Uterus (tissue), 4 donors: ENCODE results near the gene SLC36A4. TPM values are rescaled to one million over a fixed set of nuclear protein-coding genes. Genes with fewer than 3 reads are reported as not detected.
"Not testable (repeated sequence)": the region's sequence is repeated elsewhere in the genome, so short reads cannot be mapped to it uniquely, and the experiment has no call there.

Experiments
- DNase-seq, 2 donors: peaks; one replicate each; pipeline ENCODE4 v3.0.0-alpha.2; 2019 to 2020
- H3K27ac ChIP-seq, 2 donors: fragments of 200-600 bp; sonication (generic); 1 replicate in 1 of 2; 2 replicates in 1 of 2; pipeline ENCODE4 v1.5.1; 2016 to 2018
- H3K27me3 ChIP-seq, 2 donors: fragments of 200-600 bp; sonication (generic); one replicate each; pipeline ENCODE4 v1.5.1; 2018 to 2019; ENCODE audit warnings: control low read depth in 1 of 2
- H3K36me3 ChIP-seq, 2 donors: fragments of 200-600 bp; sonication (generic); one replicate each; pipeline ENCODE4 v1.5.1; 2019; ENCODE audit warnings: control low read depth in 1 of 2
- H3K4me1 ChIP-seq, 2 donors: fragments of 200-600 bp; sonication (generic); one replicate each; pipeline ENCODE4 v1.5.1; 2018 to 2019; ENCODE audit warnings: control low read depth in 1 of 2
- H3K4me3 ChIP-seq, 2 donors: fragments of 200-600 bp; sonication (generic); 1 replicate in 1 of 2; 2 replicates in 1 of 2; pipeline ENCODE4 v1.5.1; 2018 to 2019; ENCODE audit warnings: mild to moderate bottlenecking in 1 of 2
- H3K9me3 ChIP-seq, 2 donors: fragments of 200-600 bp; sonication (generic); one replicate each; pipeline ENCODE4 v1.5.1; 2019; ENCODE audit warnings: control low read depth in 1 of 2
- POLR2A ChIP-seq, 2 donors: fragments of 450-650 bp; IDR thresholded peaks; one replicate each; pipeline ENCODE4 v1.6.1; 2016; ENCODE audit warnings: antibody characterized with exemption in 2 of 2, mild to moderate bottlenecking in 1 of 2, moderate library complexity in 1 of 2
- intact Hi-C: fragments of 100-400 bp; cut with DNase I; formaldehyde crosslinking; loops from one replicate; pipeline ENCODE4 v1.15.1; 2023; ENCODE audit warnings: low total_unique reads
- total RNA-seq, 4 donors: library from RNA; depleted of rRNA in 3 of 4; stranded (reverse); fragments of >200 nt in 3 of 4; gene quantifications; one replicate each; pipeline versions ENCODE4 v1.1.0 to v1.2.4, GENCODE V29; 2014 to 2023
- TF ChIP-seq, protein P1 (sequence below), 4 experiments: fragments of 200-600 bp in 2 of 4; fragments of 450-650 bp in 2 of 4; sonication (generic) in 2 of 4; IDR thresholded peaks; one replicate each; pipeline ENCODE4 v1.5.1; 2016 to 2019; ENCODE audit warnings: antibody characterized with exemption in 4 of 4, mild to moderate bottlenecking in 2 of 4, moderate library complexity in 1 of 4
- donor health status: DM: yes; HTN: yes; CAD: no.

SLC36A4 gene
- 10 to 100 TPM; 24.5 to 49.4 (median 29.4) TPM for total RNA-seq

DNA sequence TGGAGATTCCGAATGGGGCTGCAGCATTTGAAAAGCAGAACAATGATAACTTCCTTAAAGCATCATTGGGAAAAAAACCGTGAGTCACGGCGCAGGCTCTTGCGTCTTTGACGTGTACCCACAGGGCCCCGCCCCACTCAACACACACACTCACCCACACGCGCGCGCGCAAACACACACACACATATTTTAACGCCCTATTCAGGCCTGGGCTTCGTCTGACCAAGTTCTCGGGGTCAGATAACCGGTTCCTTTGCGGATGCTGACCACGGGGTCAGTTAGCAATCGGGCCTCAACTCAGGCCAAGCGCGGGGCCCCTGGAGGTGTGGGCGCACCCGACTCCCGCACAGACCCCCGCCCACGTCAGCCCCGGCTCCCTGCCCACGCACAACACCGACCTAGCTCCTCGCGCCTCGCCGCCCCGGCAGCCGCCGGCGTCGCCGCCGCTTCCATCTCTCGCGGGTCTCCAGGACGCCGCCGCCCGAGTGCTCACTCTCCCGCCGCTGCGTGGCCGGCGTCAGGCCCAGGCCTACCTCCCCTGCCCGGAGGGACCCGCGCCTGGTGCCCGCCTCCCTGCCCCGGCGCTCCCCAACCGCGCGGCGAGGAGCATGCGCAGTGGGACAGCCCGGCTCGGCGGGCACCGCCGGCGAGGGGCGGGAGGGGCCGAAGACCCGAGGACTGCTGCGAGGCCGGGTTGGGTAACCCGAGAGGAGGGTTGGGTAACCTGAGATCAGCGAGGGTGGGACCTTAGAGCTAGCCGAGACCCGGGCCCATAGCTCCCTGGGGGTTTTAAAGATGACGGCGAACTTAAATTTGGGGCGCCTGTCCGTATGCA lies at the start of gene SLC36A4:
Gene SLC36A4, minus strand, starts transcription at position 612 of the 835 bp plus-strand sequence. Its CDS starts 159 bp downstream, at position 453.
- H3K27ac ChIP-seq: peak within 1 kb of the TSS; percentile 94 to 98
- TF ChIP-seq POLR2A (IDR thresholded peaks at IDR 0.05): peak; percentile 52 to 84
- TF ChIP-seq, protein P1, sequence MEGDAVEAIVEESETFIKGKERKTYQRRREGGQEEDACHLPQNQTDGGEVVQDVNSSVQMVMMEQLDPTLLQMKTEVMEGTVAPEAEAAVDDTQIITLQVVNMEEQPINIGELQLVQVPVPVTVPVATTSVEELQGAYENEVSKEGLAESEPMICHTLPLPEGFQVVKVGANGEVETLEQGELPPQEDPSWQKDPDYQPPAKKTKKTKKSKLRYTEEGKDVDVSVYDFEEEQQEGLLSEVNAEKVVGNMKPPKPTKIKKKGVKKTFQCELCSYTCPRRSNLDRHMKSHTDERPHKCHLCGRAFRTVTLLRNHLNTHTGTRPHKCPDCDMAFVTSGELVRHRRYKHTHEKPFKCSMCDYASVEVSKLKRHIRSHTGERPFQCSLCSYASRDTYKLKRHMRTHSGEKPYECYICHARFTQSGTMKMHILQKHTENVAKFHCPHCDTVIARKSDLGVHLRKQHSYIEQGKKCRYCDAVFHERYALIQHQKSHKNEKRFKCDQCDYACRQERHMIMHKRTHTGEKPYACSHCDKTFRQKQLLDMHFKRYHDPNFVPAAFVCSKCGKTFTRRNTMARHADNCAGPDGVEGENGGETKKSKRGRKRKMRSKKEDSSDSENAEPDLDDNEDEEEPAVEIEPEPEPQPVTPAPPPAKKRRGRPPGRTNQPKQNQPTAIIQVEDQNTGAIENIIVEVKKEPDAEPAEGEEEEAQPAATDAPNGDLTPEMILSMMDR (IDR thresholded peaks at IDR 0.05): no peak
- no peaks in the 10 kb centered on the region for H3K36me3 ChIP-seq
- intact Hi-C loops: no loop called here
- DNase-seq: peak; percentile 87 to 94
- H3K27me3 ChIP-seq: no peaks in the 10 kb centered on the region
- H3K4me1 ChIP-seq: no peaks in the 10 kb centered on the region
- H3K9me3 ChIP-seq: no peaks in the 10 kb centered on the region
- H3K4me3 ChIP-seq: peak within 1 kb of the TSS; percentile 44 to 94

DNA sequence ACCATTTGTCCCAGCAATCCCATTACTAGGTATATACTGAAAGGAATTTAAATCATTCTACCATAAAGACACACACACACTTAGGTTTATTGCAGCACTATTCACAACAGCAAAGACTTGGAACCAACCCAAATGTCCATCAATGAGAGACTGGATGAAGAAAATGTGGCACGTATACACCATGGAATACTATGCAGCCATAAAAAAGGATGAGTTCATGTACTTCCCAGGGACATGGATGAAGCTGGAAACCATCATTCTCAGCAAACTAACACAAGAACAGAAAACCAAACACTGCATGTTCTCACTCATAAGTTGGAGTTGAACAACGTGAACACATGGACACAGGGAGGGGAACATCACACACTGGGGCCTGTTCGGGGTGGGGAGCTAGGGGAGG lies 49.0 kb upstream of the SLC36A4 start:
- H3K9me3 ChIP-seq, H3K27ac ChIP-seq, H3K36me3 ChIP-seq, DNase-seq, intact Hi-C loops, H3K4me1 ChIP-seq, H3K27me3 ChIP-seq, H3K4me3 ChIP-seq: not testable (repeated sequence)

DNA sequence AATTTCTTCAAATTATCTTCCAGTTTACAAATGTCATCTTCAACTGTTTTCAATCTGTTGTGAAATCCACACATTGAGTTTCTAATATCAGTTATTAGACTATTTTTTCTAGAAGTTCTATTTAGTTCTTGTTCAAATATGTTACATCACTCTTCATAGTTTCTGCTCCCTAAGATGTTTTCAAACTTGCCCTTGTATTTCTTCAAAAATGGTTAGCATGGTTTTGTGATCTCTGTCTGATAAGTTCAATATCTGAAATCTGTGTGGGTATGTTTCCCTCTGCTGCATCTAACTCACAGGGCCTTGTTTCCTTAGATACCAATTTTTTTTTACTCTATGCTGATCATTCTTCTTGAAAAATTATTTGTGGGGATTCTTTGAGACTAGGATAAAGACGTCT lies 46.2 kb upstream of the SLC36A4 start:
- H3K36me3 ChIP-seq: no peaks in the 10 kb centered on the region
- no peak for TF ChIP-seq POLR2A (IDR thresholded peaks at IDR 0.05)
- TF ChIP-seq, protein P1 (IDR thresholded peaks at IDR 0.05): no peak
- no peaks in the 10 kb centered on the region for H3K9me3 ChIP-seq
- no peaks in the 10 kb centered on the region for H3K27me3 ChIP-seq
- intact Hi-C loops: no loop called here
- no peak overlapping the region for H3K27ac ChIP-seq
- H3K4me3 ChIP-seq: no peak overlapping the region
- no peaks in the 10 kb centered on the region for H3K4me1 ChIP-seq
- DNase-seq: no peak

DNA sequence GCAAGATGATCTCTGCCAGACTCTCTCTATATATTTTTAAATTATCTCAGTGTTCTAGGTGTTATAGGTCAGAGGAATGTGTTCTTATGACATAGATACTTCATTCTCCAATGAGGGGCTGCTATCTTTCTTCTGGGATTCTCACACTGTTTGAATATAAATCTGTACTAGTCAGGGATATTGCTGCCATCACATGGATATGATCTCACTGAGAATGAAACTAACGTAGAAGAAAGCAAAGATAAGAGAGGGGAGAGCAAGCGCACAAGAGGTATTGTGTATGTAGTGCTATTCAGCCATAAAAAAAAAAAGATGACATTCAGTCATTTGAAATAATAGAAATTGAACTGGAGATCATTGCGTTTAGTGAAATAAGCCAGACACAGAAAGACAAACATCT lies 42.2 kb upstream of the SLC36A4 start:
- H3K36me3 ChIP-seq: no peaks in the 10 kb centered on the region
- H3K9me3 ChIP-seq: no peaks in the 10 kb centered on the region
- no peak overlapping the region for H3K27ac ChIP-seq
- TF ChIP-seq, protein P1 (IDR thresholded peaks at IDR 0.05): no peak
- TF ChIP-seq POLR2A (IDR thresholded peaks at IDR 0.05): no peak
- H3K4me1 ChIP-seq: no peaks in the 10 kb centered on the region
- no peak overlapping the region for H3K4me3 ChIP-seq
- DNase-seq: no peak
- no peaks in the 10 kb centered on the region for H3K27me3 ChIP-seq
- intact Hi-C loops: loop anchor here (10.0 kb wide), 1 partner anchor 415 kb away; no protein-coding TSS in a partner anchor

DNA sequence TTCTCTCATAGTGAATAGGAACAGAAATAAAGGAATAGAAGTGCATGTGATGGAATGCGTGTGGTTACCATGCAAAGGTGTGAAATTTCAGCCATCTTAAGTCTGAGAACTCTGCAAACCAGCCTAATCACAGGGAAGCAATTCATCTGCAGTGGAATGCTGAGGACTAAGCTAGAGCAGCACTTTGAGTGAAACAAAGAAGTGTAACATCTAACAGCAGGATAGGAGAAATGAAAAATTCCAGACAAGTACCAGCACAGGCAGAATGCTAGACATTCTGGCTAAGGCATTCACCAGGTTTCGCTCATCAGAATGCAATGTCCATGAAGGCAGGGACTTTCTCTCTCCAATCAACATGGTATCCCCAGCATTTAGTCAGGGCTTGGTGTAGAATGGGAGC lies 41.2 kb upstream of the SLC36A4 start:
- TF ChIP-seq POLR2A (IDR thresholded peaks at IDR 0.05): no peak
- TF ChIP-seq, protein P1 (IDR thresholded peaks at IDR 0.05): no peak
- no peak overlapping the region for H3K4me3 ChIP-seq
- intact Hi-C loops: loop anchor here (10.0 kb wide), 1 partner anchor 416 kb away; no protein-coding TSS in a partner anchor
- H3K27ac ChIP-seq: no peak overlapping the region
- DNase-seq: no peak
- no peaks in the 10 kb centered on the region for H3K9me3 ChIP-seq
- H3K4me1 ChIP-seq: no peaks in the 10 kb centered on the region
- no peaks in the 10 kb centered on the region for H3K27me3 ChIP-seq
- H3K36me3 ChIP-seq: no peaks in the 10 kb centered on the region
